HepG2 (cell line): ENCODE results near the gene CKMT2. TPM values are rescaled to one million over a fixed set of nuclear protein-coding genes. Genes with fewer than 3 reads are reported as not detected.

ENCODE experiments used
- ATAC-seq: fragments of 200-7000 bp; cut with Tn5 transposase; 3 replicates; pipeline ENCODE4 v1.9.1; 2020; ENCODE audit warnings: mild to moderate bottlenecking, moderate library complexity
- BruUV-seq: library from RNA; stranded (reverse); fragments of 400-500 nt; replicated peaks from 2 replicates; lab custom pipeline; 2021; lab: Mats Ljungman, UMichigan
- CTCF ChIA-PET: fragments of 300-600 bp; formaldehyde crosslinking; extraction: SDS; loops from one replicate; lab custom pipeline; 2021; ENCODE audit warnings: low total read pairs, inconsistent platforms, low intra/inter-chr PET ratio; lab: Yijun Ruan, JAX
- POLR2A ChIA-PET: fragments of 350-600 bp; sonication (Branson Sonifier 250); formaldehyde crosslinking; loops from one replicate; lab custom pipeline; 2020; ENCODE audit warnings: antibody characterized with exemption, inconsistent platforms; lab: Yijun Ruan, JAX
- DNase-seq: peaks from one replicate; pipeline ENCODE4 v3.0.0-alpha.2; 2015; ENCODE audit warnings: low spot score
- FAIRE-seq: peaks from 3 replicates; lab custom pipeline; 2011; peaks lifted over from hg19 to GRCh38; lab: Jason Lieb, UNC
- H2AFZ ChIP-seq: one replicate; pipeline ENCODE4 v1.6.1; 2011; ENCODE audit warnings: low read length, inconsistent platforms
- H3K27ac ChIP-seq: fragments of 300-600 bp; 3 replicates; pipeline ENCODE4 v1.8.0; 2011; ENCODE audit warnings: mixed run types, mild to moderate bottlenecking, mixed read lengths, low read length, inconsistent platforms; ENCODE audit not compliant: insufficient read depth; ENCODE audit errors: extremely low read length
- H3K27me3 ChIP-seq, 2 experiments: fragments of 200-600 bp in 1 of 2; 2 replicates in 1 of 2; 3 replicates in 1 of 2; pipeline versions ENCODE4 v1.6.0 to v1.8.0; 2011; ENCODE audit warnings: low read length in 2 of 2, mild to moderate bottlenecking in 2 of 2, moderate library complexity in 2 of 2, inconsistent platforms in 1 of 2; ENCODE audit not compliant: insufficient read depth in 2 of 2, control insufficient read depth in 1 of 2
- H3K36me3 ChIP-seq, 2 experiments: fragments of 200-600 bp in 1 of 2; replicated peaks in 1 of 2; 2 replicates in 1 of 2; 3 replicates in 1 of 2; pipeline versions ENCODE4 v1.5.1 to v1.8.0; 2011; ENCODE audit warnings: low read length in 2 of 2, inconsistent platforms in 1 of 2; ENCODE audit not compliant: insufficient read depth in 2 of 2, control insufficient read depth in 1 of 2
- H3K4me1 ChIP-seq: 2 replicates; pipeline ENCODE4 v1.5.1; 2012; ENCODE audit warnings: low read length, inconsistent platforms; ENCODE audit not compliant: insufficient read depth
- H3K4me2 ChIP-seq: 2 replicates; pipeline ENCODE4 v1.6.0; 2011; ENCODE audit warnings: low read depth, low read length, inconsistent platforms
- H3K4me3 ChIP-seq, 3 experiments: fragments of 200-600 bp in 1 of 3; sonication (generic), shearing (Covaris generic) in 1 of 3; replicated peaks in 1 of 3; 2 replicates each; pipeline ENCODE4 v1.5.1; 2011 to 2016; ENCODE audit warnings: low read length in 3 of 3, inconsistent platforms in 2 of 3, low read depth in 2 of 3, mild to moderate bottlenecking in 2 of 3, control low read depth in 1 of 3, mixed read lengths in 1 of 3; ENCODE audit not compliant: insufficient read depth in 1 of 3
- H3K79me2 ChIP-seq: one replicate; pipeline ENCODE4 v1.6.1; 2011; ENCODE audit warnings: low read length, inconsistent platforms; ENCODE audit not compliant: insufficient read depth
- H3K9ac ChIP-seq: 2 replicates; pipeline ENCODE4 v1.6.0; 2011; ENCODE audit warnings: mild to moderate bottlenecking, low read depth, low read length, inconsistent platforms; ENCODE audit not compliant: insufficient read depth
- H3K9me3 ChIP-seq: 2 replicates; pipeline ENCODE4 v1.5.1; 2012; ENCODE audit warnings: mild to moderate bottlenecking, low read length
- H4K20me1 ChIP-seq: 2 replicates; pipeline ENCODE4 v1.6.0; 2011; ENCODE audit warnings: inconsistent platforms, mild to moderate bottlenecking, low read length, moderate library complexity; ENCODE audit not compliant: insufficient read depth
- CREBL2 ChIP-seq: sonication (generic); formaldehyde crosslinking; IDR thresholded peaks from 2 replicates; pipeline ENCODE4 v1.8.1; 2023; ENCODE audit warnings: missing genetic modification reagents, mild to moderate bottlenecking, borderline replicate concordance
- DMAP1 ChIP-seq: IDR thresholded peaks from 2 replicates; pipeline ENCODE4 v1.6.1; 2016
- IRF9 ChIP-seq: sonication (generic); formaldehyde crosslinking; IDR thresholded peaks from 2 replicates; pipeline ENCODE4 v1.8.0; 2022; ENCODE audit warnings: missing genetic modification reagents, mild to moderate bottlenecking, borderline replicate concordance
- MATR3 ChIP-seq: sonication (generic); formaldehyde crosslinking; IDR thresholded peaks from 2 replicates; pipeline ENCODE4 v1.4.0; 2020; ENCODE audit warnings: missing genetic modification reagents
- MBD4 ChIP-seq: IDR thresholded peaks from 2 replicates; pipeline ENCODE4 v1.6.1; 2012; ENCODE audit warnings: low read length, inconsistent platforms, borderline replicate concordance
- MYNN ChIP-seq: sonication (generic); formaldehyde crosslinking; IDR thresholded peaks from 2 replicates; pipeline ENCODE4 v1.4.0; 2020; ENCODE audit warnings: mild to moderate bottlenecking, low read depth, missing genetic modification reagents
- ONECUT2 ChIP-seq: sonication (generic); formaldehyde crosslinking; IDR thresholded peaks from 2 replicates; pipeline ENCODE4 v1.4.0; 2020; ENCODE audit warnings: missing genetic modification reagents
- PITX1 ChIP-seq: sonication (generic); formaldehyde crosslinking; IDR thresholded peaks from 2 replicates; pipeline ENCODE4 v1.5.1; 2020; ENCODE audit warnings: mild to moderate bottlenecking, missing genetic modification reagents
- RXRB ChIP-seq: IDR thresholded peaks from 2 replicates; pipeline ENCODE4 v1.6.1; 2016; ENCODE audit warnings: borderline replicate concordance, missing genetic modification reagents, missing compliant biosample characterization
- TOPORS ChIP-seq: sonication (generic); formaldehyde crosslinking; IDR thresholded peaks from 2 replicates; pipeline ENCODE4 v1.8.0; 2023; ENCODE audit warnings: mild to moderate bottlenecking, missing genetic modification reagents
- ZBTB21 ChIP-seq: sonication (generic); formaldehyde crosslinking; IDR thresholded peaks from 2 replicates; pipeline ENCODE4 v1.4.0; 2020; ENCODE audit warnings: missing genetic modification reagents
- ZNF264 ChIP-seq: sonication (generic); formaldehyde crosslinking; IDR thresholded peaks from 2 replicates; pipeline ENCODE4 v1.4.0; 2020; ENCODE audit warnings: missing genetic modification reagents
- ZNF512 ChIP-seq: sonication (generic); formaldehyde crosslinking; IDR thresholded peaks from 2 replicates; pipeline ENCODE4 v1.4.0; 2020; ENCODE audit warnings: mild to moderate bottlenecking, missing genetic modification reagents
- WGBS: methylation state at CpG from one replicate; pipeline ENCODE4 v1.1.6; 2017; ENCODE audit warnings: low lambda C conversion rate; 5-methylcytosine and 5-hydroxymethylcytosine counted together
- in situ Hi-C: cut with HindIII; loops from 2 replicates; pipeline ENCODE4 v1.10.0; 2017; ENCODE audit warnings: low pct_unique_long_range_greater_than_20kb; ENCODE audit not compliant: extremely low pct_ligation_motif_present
- intact Hi-C: fragments of 100-400 bp; cut with micrococcal nuclease; formaldehyde crosslinking; loops from one replicate; pipeline ENCODE4 v1.10.0; 2022; ENCODE audit not compliant: unreplicated experiment
- polyA plus RNA-seq, 8 experiments: library from polyadenylated mRNA; depleted of rRNA in 3 of 8; stranded (reverse) in 7 of 8; unstranded in 1 of 8; fragments of >200 nt; fragmentation: Illumina TruSeq in 4 of 8; extraction: Trizol in 4 of 8; gene quantifications; 2 replicates each; pipeline versions ENCODE4 v1.2.1 to v1.2.3, GENCODE V29; 2011 to 2016; ENCODE audit warnings: low read depth in 4 of 8, missing spikeins in 1 of 8, mixed read lengths in 1 of 8; ENCODE audit not compliant: insufficient read depth in 1 of 8
- total RNA-seq, 5 experiments: library from RNA; depleted of rRNA; stranded (reverse); fragments of >200 nt; fragmentation: Illumina TruSeq; extraction: Trizol; gene quantifications; 2 replicates each; pipeline ENCODE4 v1.2.3, GENCODE V29; 2016; ENCODE audit warnings: low read depth in 1 of 5

Gene CKMT2
- total and polyA plus RNA-seq, 2 of the 13 experiments (the other 11 are each of a cell fraction or from before 2014, with no cell fraction given): 1.2 to 8.8 TPM

GRCh38 chr5:81234801-81235200 lies 1.7 kb downstream of the CKMT2 start:
- no peak overlapping the region; the same call in 1 of the 2 replicates for H3K4me2 ChIP-seq
- intact Hi-C loops (loop anchor here (1.0 to 5.0 kb wide), 2 partner anchors 40 to 68 kb away; partner anchors contain the start of gene ZCCHC9), in situ Hi-C loops (no loop called here)
- peaks cover 33% of the 10 kb centered on the region for H3K4me1 ChIP-seq
- ATAC-seq: no peak
- H3K79me2 ChIP-seq: no peaks in the 10 kb centered on the region
- no peak for TF ChIP-seq MBD4
- no peak for TF ChIP-seq ZNF264 (CRISPR knock-in tag)
- no peak for TF ChIP-seq DMAP1 (CRISPR knock-in tag)
- no peak for TF ChIP-seq MYNN (CRISPR knock-in tag)
- no peak for TF ChIP-seq ZNF512 (CRISPR knock-in tag)
- TF ChIP-seq ZBTB21: no peak
- no peak for TF ChIP-seq RXRB
- no peak for TF ChIP-seq MATR3 (CRISPR knock-in tag)
- no peak for TF ChIP-seq IRF9 (CRISPR knock-in tag)
- no peak for TF ChIP-seq CREBL2 (CRISPR knock-in tag)
- TF ChIP-seq TOPORS (CRISPR knock-in tag): no peak
- no peak for TF ChIP-seq PITX1 (CRISPR knock-in tag)
- no peak for TF ChIP-seq ONECUT2
- no peaks in the 10 kb centered on the region for H3K27me3 ChIP-seq
- no peak for FAIRE-seq
- no peak overlapping the region for H3K4me3 ChIP-seq
- ChIA-PET CTCF (no interaction called here), POLR2A (no interaction called here)
- H3K9me3 ChIP-seq: no peaks in the 10 kb centered on the region
- H2AFZ ChIP-seq: no peak overlapping the region
- BruUV-seq: no TSS peak
- H3K9ac ChIP-seq: no peak overlapping the region
- H3K27ac ChIP-seq: no peak overlapping the region
- no peak for DNase-seq
- no peaks in the 10 kb centered on the region for H4K20me1 ChIP-seq
- H3K36me3 ChIP-seq: no peaks in the 10 kb centered on the region
- 60% methylated on average over 1 of the region's 3 CpGs for WGBS
